Measurements from ENCODE around the gene ZDHHC3. TPM values are rescaled to one million over a fixed set of nuclear protein-coding genes. Genes with fewer than 3 reads are reported as not detected.

ZDHHC3 gene
- total RNA-seq, result 10 to 100 TPM; 39.1 to 39.5 TPM

GRCh38 chr3:44976002-44976815 is at the start of gene ZDHHC3, which contains the start of gene EXOSC7:
TSS of gene ZDHHC3 (minus strand) at chr3:44976174. CDS start at chr3:44959436, 16,738 bp downstream.
TSS of gene EXOSC7 (plus strand) at chr3:44976244. CDS start at chr3:44976278, 34 bp downstream.
- peak within 1 kb of the TSS; percentile 99 for H3K4me3 Mint-ChIP-seq
- no peaks in the 10 kb centered on the region for H3K27me3 Mint-ChIP-seq
- peaks cover 51% of the 10 kb centered on the region for H3K4me1 Mint-ChIP-seq
- peaks cover 29% of the 10 kb centered on the region for H3K36me3 Mint-ChIP-seq
- no peaks in the 10 kb centered on the region for H3K9me3 Mint-ChIP-seq
- peak within 1 kb of the TSS; percentile 96 for H3K27ac Mint-ChIP-seq
- peak; percentile 84 for DNase-seq

GRCh38 chr3:45024542-45025255 is 48.7 kb upstream of the ZDHHC3 start:
- Mint-ChIP-seq H3K27ac (no peak overlapping the region), H3K4me1 (peaks cover 14% of the 10 kb centered on the region), H3K4me3 (no peak overlapping the region), H3K36me3 (peaks cover 3% of the 10 kb centered on the region), H3K27me3 (no peaks in the 10 kb centered on the region), H3K9me3 (no peaks in the 10 kb centered on the region)
- DNase-seq, result no peak

GRCh38 chr3:45023675-45024074 is 47.7 kb upstream of the ZDHHC3 start:
- no peak for DNase-seq
- no peaks in the 10 kb centered on the region for H3K27me3 Mint-ChIP-seq
- no peak overlapping the region for H3K27ac Mint-ChIP-seq
- no peaks in the 10 kb centered on the region for H3K9me3 Mint-ChIP-seq
- H3K4me1 Mint-ChIP-seq, result peaks cover 16% of the 10 kb centered on the region
- H3K36me3 Mint-ChIP-seq, result peaks cover 3% of the 10 kb centered on the region
- H3K4me3 Mint-ChIP-seq, result no peak overlapping the region

- no peaks in the 10 kb centered on the region for H3K9me3 Mint-ChIP-seq
- H3K27me3 Mint-ChIP-seq, result no peaks in the 10 kb centered on the region
- DNase-seq, result no peak
- H3K27ac Mint-ChIP-seq, result no peak overlapping the region
- no peak overlapping the region for H3K4me3 Mint-ChIP-seq
- peaks cover 3% of the 10 kb centered on the region for H3K36me3 Mint-ChIP-seq
- peaks cover 16% of the 10 kb centered on the region for H3K4me1 Mint-ChIP-seq
These were observed 45.7 kb upstream of the ZDHHC3 start for GRCh38 chr3:45021524-45022297.

GRCh38 chr3:45020534-45020933 is 44.6 kb upstream of the ZDHHC3 start:
- no peak overlapping the region for H3K4me3 Mint-ChIP-seq

GRCh38 chr3:45017821-45018220 is 41.8 kb upstream of the ZDHHC3 start:
- Mint-ChIP-seq H3K4me1 (peaks cover 16% of the 10 kb centered on the region), H3K27ac (no peak overlapping the region), H3K9me3 (no peaks in the 10 kb centered on the region), H3K4me3 (no peak overlapping the region), H3K27me3 (no peaks in the 10 kb centered on the region), H3K36me3 (peaks cover 19% of the 10 kb centered on the region)
- no peak for DNase-seq

More at GRCh38 chr3:45020534-45020933, 44.6 kb upstream of the ZDHHC3 start:
- Mint-ChIP-seq H3K27ac (peak overlapping the region; percentile 26), H3K4me1 (peaks cover 16% of the 10 kb centered on the region), H3K9me3 (no peaks in the 10 kb centered on the region), H3K27me3 (no peaks in the 10 kb centered on the region), H3K36me3 (peaks cover 8% of the 10 kb centered on the region)
- DNase-seq, result no peak

GRCh38 chr3:45016916-45017315 is 40.9 kb upstream of the ZDHHC3 start:
- no peak overlapping the region for H3K27ac Mint-ChIP-seq
- H3K36me3 Mint-ChIP-seq, result peaks cover 26% of the 10 kb centered on the region
- no peaks in the 10 kb centered on the region for H3K27me3 Mint-ChIP-seq
- peaks cover 16% of the 10 kb centered on the region for H3K4me1 Mint-ChIP-seq
- H3K4me3 Mint-ChIP-seq, result no peak overlapping the region
- no peak for DNase-seq
- H3K9me3 Mint-ChIP-seq, result no peaks in the 10 kb centered on the region

- Mint-ChIP-seq H3K36me3 (peaks cover 38% of the 10 kb centered on the region), H3K4me1 (no peaks in the 10 kb centered on the region), H3K27me3 (no peaks in the 10 kb centered on the region), H3K27ac (no peak overlapping the region), H3K4me3 (no peak overlapping the region), H3K9me3 (no peaks in the 10 kb centered on the region)
- DNase-seq, result no peak
These were observed 36.6 kb upstream of the ZDHHC3 start for GRCh38 chr3:45012577-45012976.

GRCh38 chr3:45011756-45012508 is 36.0 kb upstream of the ZDHHC3 start:
- Mint-ChIP-seq H3K27ac (no peak overlapping the region), H3K36me3 (peaks cover 42% of the 10 kb centered on the region), H3K27me3 (no peaks in the 10 kb centered on the region), H3K4me1 (no peaks in the 10 kb centered on the region), H3K4me3 (no peak overlapping the region), H3K9me3 (no peaks in the 10 kb centered on the region)
- DNase-seq, result no peak

- H3K36me3 Mint-ChIP-seq, result peaks cover 41% of the 10 kb centered on the region
These were observed 34.9 kb upstream of the ZDHHC3 start for GRCh38 chr3:45010811-45011333.

GRCh38 chr3:45009868-45010267 is 33.9 kb upstream of the ZDHHC3 start:
- Mint-ChIP-seq H3K27ac (no peak overlapping the region), H3K36me3 (peaks cover 46% of the 10 kb centered on the region), H3K27me3 (no peaks in the 10 kb centered on the region), H3K9me3 (peaks cover 4% of the 10 kb centered on the region), H3K4me1 (peaks cover 8% of the 10 kb centered on the region), H3K4me3 (no peak overlapping the region)
- no peak for DNase-seq

More at GRCh38 chr3:45010811-45011333, 34.9 kb upstream of the ZDHHC3 start:
- Mint-ChIP-seq H3K9me3 (no peaks in the 10 kb centered on the region), H3K4me1 (no peaks in the 10 kb centered on the region), H3K27ac (no peak overlapping the region), H3K4me3 (no peak overlapping the region), H3K27me3 (no peaks in the 10 kb centered on the region)
- no peak for DNase-seq

GRCh38 chr3:45008117-45008516 is 32.1 kb upstream of the ZDHHC3 start:
- Mint-ChIP-seq H3K9me3 (peaks cover 7% of the 10 kb centered on the region), H3K36me3 (peaks cover 56% of the 10 kb centered on the region), H3K4me1 (peaks cover 11% of the 10 kb centered on the region), H3K4me3 (no peak overlapping the region), H3K27me3 (no peaks in the 10 kb centered on the region), H3K27ac (no peak overlapping the region)
- DNase-seq, result no peak

GRCh38 chr3:45007091-45007490 is 31.1 kb upstream of the ZDHHC3 start:
- Mint-ChIP-seq H3K27me3 (no peaks in the 10 kb centered on the region), H3K4me1 (peaks cover 11% of the 10 kb centered on the region), H3K9me3 (peaks cover 7% of the 10 kb centered on the region), H3K27ac (no peak overlapping the region), H3K36me3 (peaks cover 57% of the 10 kb centered on the region), H3K4me3 (no peak overlapping the region)
- DNase-seq, result no peak

GRCh38 chr3:45003859-45004258 is 27.9 kb upstream of the ZDHHC3 start:
- no peak overlapping the region for H3K4me3 Mint-ChIP-seq
- peaks cover 11% of the 10 kb centered on the region for H3K4me1 Mint-ChIP-seq
- peaks cover 7% of the 10 kb centered on the region for H3K9me3 Mint-ChIP-seq
- DNase-seq, result no peak
- peaks cover 57% of the 10 kb centered on the region for H3K36me3 Mint-ChIP-seq
- H3K27me3 Mint-ChIP-seq, result no peaks in the 10 kb centered on the region
- no peak overlapping the region for H3K27ac Mint-ChIP-seq

Measured in activated naive CD8-positive, alpha-beta T cell treated with anti-CD3 and anti-CD28 coated beads for 36 hours (primary cell).